HG03064 (cell line): ENCODE results near the gene RUNX2.

ENCODE experiments used
- ATAC-seq: cut with Tn5 transposase; IDR thresholded peaks from one replicate; pipeline ENCODE4 v1.9.1; 2021; ENCODE audit warnings: low read depth; ENCODE audit not compliant: unreplicated experiment

Gene RUNX2

GRCh38 chr6:45477790-45478189 is 149.7 kb downstream of the RUNX2 start:
- ATAC-seq, result no peak

GRCh38 chr6:45478240-45478639 is 150.1 kb downstream of the RUNX2 start:
- ATAC-seq, result no peak

DNA sequence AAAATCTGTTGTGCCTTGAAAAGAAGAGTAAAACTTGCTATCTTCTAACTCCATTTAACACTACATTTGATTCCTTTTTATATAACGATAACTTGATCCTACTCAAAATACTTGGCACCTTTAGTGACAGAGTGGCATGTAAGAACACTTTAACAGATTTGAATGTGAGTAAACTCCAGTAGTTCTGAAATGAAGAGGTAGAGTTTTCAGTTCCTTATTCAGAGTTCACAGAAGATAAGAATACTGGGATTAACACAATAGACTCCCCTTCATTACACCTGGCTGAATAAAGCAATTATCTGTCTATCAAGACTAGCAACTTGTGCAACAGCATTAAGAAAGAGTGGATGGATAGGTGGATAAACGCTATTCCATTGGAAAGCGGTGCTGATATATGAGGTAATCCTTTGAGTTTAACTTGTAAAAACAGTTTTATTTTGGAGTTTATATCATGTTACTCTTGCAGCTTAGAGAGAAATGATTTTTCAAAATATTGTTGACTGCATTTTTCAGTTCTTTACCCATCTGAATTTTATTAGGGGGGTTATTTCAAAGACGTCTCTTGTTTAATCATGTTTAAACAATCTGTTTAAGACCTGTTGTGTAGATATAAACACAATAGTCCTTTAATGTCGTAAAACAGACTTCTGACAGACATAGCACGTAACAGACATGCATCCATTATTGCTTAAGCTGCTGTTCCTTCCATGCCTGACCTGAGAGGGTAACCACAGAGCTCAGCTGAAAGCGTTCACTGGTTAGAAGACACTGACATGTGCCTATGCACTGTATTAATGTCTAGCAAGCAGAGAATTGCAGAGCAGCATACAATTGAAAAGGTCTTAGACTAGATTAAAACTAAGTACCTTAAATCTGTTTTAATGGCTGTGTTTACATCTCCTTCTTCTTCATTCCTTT is 152.0 kb downstream of the RUNX2 start:
- no peak for ATAC-seq

DNA sequence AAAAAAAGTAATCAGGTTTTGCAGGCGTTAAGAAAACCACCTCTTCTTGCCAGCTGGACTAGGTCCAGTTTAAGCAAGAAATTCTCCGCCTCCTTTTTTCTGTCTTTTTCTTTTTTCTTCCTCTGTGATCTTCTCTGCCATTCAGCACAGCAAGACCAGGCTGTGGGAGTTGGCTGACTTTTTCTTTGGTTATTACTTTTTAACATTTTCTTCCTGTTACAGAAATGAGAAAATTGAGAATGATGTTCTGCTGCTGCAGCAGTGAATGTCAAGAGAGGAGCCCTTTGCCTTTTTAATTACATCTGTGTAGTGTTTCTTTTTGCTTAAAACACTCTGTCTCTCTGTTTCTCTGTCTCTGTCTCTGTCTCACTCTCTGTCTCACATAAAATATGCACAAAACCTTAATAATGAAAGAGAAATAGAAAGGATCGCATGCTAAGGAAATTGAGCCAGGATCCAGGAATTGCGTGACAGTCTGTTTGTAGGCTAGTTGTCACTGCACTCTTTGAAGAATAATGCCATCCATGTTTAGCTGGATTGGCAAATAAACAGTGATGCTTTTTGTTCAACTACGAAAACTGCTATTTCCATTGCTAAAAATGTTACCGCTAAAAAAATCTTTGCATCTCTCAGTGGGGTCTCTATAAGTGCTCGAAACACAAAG is 152.8 kb downstream of the RUNX2 start:
- no peak for ATAC-seq

- ATAC-seq, result no peak
Observed at GRCh38 chr6:45483021-45483420, 154.9 kb downstream of the RUNX2 start.

- ATAC-seq, result no peak
Observed at GRCh38 chr6:45483501-45483900, 155.4 kb downstream of the RUNX2 start.

DNA sequence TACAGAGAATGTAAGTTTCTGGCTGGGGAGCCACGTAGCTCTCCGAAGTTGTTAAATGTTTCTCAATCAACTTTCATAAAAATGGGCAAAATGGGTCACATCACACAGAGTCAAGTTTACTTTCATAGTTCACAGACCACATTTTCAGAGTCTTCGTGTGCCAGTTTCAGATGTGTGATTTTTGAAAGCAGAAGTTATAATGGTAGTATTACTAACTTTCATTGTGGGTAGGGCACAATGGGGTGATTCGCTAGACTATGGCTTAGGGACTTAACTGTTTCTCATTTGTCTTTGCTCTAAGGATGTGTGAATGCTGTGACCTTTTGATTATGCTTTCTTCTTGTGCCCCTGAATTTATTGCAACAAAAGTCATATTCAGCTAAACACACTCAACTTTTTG is 158.6 kb downstream of the RUNX2 start:
- no peak for ATAC-seq

- ATAC-seq, result no peak
Observed at GRCh38 chr6:45487645-45488044, 159.5 kb downstream of the RUNX2 start.

GRCh38 chr6:45488269-45488668 is 160.1 kb downstream of the RUNX2 start:
- ATAC-seq, result no peak

DNA sequence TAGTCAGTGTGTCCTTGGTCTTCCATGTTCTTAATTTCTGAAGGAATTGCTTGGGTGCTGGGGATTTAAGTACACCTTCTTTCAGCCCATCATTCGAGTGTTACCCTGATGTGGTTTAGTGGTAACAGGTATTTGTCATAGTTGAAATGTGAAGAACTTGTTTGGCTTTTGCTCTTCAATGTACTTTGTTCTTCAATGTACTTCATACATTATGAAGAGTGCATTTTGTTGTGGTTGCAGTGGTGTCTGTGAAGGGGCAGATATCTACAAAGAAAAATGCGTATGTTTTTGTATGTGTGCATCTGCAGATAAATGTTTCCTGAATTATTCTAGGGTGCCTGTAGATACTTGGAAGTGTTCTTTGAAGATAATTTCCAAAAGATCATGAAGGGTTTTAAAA is 160.8 kb downstream of the RUNX2 start:
- ATAC-seq, result no peak

- ATAC-seq, result no peak
Observed at GRCh38 chr6:45491048-45491735, 163.1 kb downstream of the RUNX2 start.

- ATAC-seq, result no peak
Observed at GRCh38 chr6:45491874-45492273, 163.7 kb downstream of the RUNX2 start.

- no peak for ATAC-seq
Observed at GRCh38 chr6:45493761-45494160, 165.6 kb downstream of the RUNX2 start.

GRCh38 chr6:45494416-45495135 is 166.4 kb downstream of the RUNX2 start:
- no peak for ATAC-seq

DNA sequence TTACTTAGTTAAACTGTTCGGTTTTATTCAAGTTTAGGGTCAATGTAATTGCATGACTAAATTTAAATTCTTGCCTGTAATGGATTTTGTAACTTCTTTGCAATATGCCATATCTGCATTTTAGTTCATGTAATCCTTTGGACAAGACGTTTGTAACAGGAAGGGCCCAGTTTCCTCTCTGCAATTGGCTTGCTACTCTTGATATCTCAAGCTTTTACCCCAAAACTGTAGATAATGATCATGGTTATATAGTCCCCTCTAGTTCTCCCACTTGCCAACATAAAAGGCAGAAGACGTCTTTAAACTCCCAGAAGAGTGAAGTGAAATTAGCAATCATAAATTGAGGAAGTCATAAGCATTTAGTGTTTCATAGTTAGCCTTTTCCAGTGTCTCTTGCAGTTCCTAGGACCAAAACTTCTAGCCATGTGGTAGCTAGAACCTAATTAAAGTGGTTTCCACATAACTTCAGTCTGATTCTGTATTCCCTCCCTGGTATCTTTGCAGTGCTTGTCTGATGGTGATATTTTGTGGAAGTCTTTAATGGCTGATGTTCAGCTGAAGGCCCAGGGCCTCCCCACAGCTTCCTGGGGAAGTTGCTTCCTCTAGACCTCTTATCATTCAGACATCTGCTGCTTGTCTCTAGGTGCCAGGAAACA is 167.4 kb downstream of the RUNX2 start:
- ATAC-seq, result no peak

GRCh38 chr6:45496085-45496433 is 167.9 kb downstream of the RUNX2 start:
- no peak for ATAC-seq

DNA sequence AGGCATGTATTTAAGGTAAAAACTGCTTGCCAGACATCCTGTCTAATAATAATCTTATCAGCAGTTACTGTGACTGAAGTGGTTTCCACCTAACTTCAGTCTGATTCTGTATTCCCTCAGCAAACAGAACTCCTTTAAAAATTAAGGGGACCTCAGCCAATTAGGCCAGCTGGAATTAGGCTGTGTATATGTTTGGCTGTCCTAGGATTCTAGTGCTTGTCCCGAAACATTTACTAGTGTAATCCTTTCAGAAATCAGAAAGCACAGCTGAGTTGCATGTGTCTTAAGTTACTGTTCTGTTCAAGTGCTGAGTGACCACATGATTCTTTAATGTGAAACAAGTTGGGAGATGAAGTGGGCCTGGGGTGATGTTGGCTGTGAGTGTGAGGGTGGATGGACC is 170.5 kb downstream of the RUNX2 start:
- ATAC-seq, result no peak

GRCh38 chr6:45500924-45501816 is 173.0 kb downstream of the RUNX2 start:
- no peak for ATAC-seq

DNA sequence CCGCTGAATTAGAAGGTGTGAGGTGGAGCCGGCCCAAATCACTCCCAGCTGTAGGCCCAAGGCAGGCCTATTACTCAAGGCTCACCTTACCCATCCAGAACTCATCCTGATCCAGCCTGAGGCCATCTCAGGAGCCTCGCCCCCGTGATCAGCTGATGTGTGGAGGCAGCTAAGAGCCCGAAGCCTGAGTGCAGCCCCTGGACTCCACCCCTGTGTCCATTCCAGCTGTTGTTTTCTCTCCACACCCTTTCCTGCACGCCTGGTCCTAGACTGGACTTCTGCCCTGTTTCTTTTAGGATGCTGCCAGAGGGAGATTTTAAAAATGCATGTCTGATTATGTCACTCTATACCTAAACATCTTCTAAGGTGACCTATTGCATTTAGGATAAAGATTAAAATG is 174.3 kb downstream of the RUNX2 start:
- no peak for ATAC-seq
